NCI-H446 (cell line): ENCODE data around the gene LYPD3.
"Not testable (repeated sequence)": the region's sequence is repeated elsewhere in the genome, so short reads cannot be mapped to it uniquely, and the experiment has no call there.

ENCODE experiments used
- DNase-seq, 2 experiments: peaks; one replicate each; lab custom pipeline; 2025; lab: John Stamatoyannopoulos, UW

Gene LYPD3

DNA sequence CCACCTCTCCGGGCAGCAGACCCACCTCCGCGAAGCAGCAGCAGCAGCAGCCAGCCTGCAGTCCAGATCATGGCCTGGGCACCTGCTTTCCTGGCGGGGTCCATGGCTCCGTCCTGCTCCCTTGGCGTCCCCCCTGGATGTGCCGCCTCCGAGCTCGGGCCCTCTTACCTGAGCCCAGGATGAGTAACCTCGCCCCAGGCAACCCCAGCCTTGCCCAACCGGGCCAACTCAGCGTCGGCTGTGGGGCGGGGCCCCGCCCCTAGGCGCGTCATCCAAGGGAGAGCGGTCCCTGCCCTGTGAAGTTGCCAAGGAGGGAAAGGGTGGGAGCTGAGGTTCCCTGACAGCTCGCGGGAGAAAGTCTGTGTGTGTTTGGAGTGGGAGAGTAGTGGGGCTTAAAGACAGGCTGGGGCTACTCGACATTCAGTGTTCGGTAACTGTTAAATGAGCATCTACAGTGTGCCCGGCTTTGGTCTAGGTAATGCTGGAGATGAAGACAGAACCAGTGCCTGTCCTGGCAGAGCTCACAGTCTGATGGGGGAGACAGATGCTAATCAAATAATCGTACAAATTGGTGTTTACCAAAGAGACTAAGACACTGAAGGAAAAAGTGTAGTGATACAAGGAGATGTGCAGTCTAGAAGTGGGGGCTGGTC, at the start of gene LYPD3:
Gene LYPD3 (minus strand): TSS at position 141 of the 653 bp plus-strand sequence. CDS start 37 bp downstream, at position 104.
- no peak for DNase-seq

DNA sequence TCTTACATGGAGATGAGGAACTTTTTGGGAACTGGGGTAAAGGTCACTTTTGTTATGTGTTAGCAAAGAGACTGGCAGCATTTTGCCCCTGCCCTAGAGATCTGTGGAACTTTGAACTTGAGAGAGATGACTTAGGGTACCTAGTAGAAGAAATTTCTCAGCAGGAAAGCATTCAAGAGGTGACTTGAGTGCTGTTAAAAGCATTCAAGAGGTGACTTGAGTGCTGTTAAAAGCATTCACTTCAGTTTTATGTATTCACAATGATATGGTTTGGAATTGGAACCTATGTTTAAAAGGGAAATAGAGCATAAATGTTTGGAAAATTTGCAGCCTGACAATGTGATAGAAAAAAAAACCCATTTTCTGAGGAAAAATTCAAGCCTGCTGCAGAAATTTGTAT, 47.0 kb upstream of the LYPD3 start:
- not testable (repeated sequence) for DNase-seq

DNA sequence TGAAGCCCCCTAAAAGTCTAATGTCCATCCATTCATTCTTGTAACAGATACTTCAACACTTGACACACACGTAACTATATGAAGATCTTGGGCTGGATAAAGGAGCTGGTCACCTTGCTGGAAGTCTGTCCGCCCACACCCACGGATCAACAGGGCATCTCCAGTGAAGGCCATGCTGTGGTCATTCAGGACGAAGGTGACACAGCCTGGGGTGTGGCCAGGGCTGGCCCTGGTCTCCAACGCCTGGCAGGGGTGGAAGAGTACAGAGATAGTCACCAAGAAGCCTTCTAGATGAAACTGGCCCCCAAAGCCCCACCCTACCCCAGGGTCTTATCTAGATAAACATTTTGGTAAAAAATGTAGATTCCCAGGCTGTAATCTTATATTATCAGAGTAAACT, 45.9 kb upstream of the LYPD3 start:
- DNase-seq = no peak

DNA sequence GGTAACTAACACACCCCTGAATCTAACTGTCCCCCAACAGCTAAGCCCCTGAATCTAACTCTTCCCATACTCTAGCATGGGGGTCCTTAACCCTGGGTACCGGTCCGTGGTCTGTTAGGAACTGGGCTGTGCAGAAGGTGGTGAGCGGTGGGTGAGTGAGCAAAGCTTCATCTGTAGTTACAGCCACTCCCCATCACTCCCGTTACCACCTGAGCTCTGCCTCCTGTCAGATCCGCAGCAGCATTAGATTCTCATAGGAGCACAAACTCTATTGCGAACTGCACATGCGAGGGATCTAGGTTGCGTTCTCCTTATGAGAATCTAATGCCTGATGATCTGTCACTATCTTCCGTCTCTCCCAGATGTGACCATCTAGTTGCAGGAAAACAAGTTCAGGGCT, 45.3 kb upstream of the LYPD3 start:
- no peak for DNase-seq

DNA sequence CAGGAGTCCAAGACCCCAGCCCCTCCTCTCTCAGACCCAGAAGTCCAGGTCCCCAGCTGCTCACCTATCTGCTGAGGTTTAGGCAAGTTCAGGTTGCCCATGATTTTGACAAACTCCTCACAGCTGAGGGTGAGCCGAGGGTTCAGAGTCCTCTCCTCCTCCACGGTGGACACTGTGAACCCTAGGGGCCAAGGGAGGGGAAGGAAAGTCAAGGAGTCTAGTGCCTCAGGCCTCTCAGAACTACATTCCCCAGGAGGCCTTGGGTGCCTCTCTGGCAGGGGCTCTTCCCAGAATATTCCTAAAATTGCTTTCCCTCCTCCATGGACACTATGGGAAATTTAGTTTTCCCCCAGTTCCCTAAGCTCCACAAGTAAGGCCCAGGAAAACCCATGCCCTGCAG, 42.5 kb upstream of the LYPD3 start:
- DNase-seq = no peak

DNA sequence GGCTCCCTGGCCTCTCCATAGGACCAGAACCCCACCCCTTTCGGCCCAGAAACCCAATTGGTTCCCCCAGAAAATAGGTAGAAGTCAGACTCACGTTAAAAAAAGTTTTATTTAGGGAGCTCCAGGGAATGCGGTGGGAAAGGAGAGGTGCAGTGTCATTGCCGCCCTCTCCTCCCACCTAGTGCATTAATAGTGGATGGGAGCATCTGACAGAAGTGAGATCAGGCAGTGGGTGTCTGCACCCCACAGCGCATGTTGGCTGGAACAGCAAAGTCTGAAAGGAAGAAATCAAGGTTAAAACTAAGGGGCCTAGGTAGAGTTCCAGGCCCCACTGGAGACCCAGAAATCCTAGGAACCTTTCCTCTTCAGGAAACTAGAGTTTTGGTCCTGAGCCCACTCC, 41.2 kb upstream of the LYPD3 start:
- DNase-seq = no peak

DNA sequence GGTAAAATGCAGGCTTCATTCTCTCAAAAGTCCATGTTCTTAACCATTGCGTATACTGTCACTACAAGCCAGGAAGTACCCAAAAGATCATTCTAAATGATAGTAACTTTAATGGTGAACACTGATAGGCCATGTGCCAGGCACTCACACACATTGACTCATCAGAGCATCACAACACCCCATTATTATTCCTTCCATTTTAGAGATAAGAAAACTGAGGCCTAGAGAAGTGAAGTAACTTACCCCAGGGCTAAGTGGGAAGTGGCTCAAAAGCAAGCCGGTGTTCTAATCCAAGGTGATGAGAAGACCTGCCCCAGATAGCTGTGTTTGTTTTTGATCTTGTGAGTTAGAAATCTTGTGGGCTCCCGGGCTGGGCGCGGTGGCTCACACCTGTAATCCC, 40.5 kb upstream of the LYPD3 start:
- no peak for DNase-seq

DNA sequence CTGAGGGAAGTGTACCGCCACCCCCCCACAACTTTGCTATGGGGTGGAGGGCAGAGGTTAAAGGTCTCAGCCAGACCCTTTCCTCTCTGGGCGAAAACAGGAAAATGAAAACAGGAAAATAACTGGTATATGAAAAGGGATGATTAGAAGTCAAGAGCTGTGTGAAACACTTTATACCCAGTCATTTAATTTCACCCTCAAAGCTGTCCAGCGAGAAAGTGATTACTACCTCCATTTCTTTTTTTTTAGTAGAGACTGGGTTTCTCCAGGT, 39.7 kb upstream of the LYPD3 start:
- DNase-seq = no peak

DNA sequence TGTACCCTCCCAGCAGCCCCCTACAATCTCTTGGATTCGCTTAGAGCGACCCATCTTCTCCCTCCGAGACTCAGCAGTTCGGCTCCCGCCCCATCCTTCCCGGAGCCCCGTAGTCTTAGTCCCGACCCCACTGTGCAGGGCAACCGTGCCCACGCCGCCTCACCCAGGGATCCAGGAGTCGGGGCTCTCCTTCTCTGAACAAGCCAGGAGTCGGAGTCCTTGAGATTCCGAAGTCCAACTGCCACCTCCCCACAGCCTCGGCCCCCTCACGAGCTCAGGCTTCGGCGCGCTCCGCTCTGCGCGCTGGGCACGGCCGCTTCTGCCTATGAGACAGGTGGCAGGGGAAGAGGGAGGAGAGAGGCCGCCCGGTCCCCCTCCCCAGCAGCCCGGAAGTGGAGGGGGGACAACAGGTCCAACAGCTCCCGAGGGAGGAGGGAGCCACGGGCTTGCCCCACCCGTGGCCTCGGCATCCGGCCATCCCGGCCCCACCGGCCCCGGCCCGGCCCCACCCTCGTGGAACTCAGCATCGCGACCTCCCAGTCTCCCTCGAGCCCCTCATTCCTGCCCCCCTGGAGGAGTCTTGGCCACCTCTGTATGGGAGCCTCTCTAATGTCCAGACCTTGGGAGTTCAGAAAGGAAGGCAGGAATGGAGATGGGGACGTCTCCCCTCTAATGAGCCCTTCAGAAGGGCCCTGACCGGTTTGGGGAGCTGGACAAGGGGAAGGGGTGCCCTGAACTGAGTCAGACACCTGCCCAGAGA, 39.2 kb upstream of the LYPD3 start, which contains the start of gene PHLDB3:
Gene PHLDB3 (minus strand): TSS at position 321 of the 760 bp plus-strand sequence. CDS start 628 bp downstream, outside the sequence.
- DNase-seq = peak in 1 of 2 experiments; percentile 29

DNA sequence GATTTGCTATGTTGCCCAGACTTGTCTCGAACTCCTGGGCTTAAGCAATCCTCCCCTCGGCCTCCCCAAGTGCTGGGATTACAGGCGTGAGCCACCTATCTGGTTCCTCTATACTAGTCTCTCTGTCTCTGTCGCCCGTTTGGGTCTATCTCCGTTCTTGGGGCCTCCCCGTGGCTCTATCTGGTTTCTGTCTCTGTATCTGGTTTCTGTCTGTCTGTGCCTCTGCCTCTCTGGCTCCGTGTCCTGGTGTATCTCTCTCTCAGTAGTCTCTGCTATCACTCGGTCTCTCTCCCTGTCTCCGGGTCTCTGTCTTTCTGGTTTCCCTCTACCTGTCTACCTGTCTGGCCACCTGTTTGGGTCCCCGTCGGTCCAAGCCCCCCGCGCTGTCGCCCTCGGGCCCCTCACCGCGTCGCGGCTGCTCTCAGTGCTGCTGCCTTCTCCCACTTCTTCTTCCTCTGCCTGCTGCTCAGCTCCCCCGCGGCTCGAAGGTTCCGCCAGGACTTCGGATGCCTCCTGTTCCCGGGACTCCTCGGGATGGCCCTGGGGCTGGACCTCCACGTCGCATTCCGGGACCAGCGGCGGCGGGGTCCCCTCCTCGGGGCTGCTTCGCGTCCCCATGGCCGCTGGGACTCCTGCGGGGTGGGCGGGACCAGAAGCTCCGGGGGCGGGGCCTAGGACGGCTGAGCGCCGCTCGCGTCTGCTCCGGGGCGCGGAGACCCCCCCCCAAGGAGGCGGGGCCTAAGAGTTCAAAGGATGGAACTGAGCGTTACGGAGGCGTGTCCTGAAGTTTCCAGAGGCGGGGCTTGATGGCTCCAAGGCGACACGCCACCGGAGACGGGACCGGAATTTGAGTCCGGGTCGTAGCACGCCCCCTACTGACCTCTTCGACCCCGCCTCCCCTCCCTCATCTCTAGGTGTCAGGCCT, 38.4 kb upstream of the LYPD3 start:
- peak; percentile 95 to 97 for DNase-seq

DNA sequence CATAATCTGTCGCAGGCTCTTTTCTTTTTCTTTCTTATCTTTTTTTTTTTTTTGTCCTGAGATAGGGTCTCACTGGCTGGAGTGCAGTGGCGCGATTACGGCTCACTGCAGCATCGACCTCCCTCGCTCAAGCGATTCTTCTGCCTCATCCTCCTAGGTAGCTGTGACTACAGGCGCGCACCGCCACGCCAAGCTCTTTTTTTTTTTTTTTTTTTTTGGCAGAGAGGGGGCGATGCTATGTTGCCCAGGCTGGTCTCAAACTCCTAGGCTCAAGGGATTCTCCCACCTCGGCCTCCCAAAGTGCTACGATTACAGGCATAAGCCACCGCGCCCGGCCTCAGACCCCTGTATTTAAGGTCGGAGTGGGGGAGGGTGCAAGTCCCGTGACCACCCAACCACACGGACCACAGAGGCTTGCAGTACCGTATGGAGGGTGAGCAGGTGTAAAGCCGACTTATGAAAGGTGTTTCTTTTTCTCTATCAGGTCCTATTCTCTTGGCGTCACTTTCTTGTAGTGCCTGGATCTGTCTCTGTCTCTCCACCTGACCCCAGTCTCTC, 37.1 kb upstream of the LYPD3 start:
- no peak for DNase-seq

DNA sequence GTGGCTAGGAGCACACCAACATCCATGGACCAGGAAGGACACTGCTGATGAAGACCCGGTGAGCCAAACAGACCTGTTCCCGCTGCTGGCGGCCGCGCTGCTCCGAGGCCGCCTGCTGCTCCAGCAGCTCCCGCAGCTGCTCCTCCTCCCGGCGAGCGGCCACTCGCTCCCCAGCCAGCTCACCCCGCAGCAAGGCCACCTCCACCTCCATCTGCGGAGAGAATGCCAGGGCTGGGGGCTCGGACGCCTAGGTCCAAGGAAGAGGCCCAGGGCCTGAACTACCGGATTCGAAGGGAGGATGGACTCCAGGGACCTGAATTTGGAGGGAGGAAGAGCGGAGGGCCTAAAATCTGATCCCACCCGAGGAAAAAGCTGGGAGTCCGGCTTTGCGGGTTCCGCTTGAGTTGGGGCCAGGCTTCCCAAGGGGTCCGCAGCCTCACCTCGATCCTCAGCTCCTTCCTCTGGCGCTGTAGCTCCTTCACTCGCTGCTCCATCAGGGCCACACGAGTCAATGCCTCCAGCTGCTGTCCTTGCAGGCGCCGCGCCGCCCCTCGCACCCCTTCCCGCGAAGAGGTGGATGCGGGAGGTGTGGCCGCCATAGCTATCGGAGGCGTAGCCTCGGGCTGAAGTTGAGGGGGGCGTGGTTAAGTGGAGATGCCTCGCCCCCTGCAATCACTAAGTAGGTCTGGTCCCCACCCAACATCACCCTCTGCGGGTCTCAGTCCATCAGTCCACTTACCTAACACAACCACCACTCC, 36.4 kb upstream of the LYPD3 start:
- no peak for DNase-seq

DNA sequence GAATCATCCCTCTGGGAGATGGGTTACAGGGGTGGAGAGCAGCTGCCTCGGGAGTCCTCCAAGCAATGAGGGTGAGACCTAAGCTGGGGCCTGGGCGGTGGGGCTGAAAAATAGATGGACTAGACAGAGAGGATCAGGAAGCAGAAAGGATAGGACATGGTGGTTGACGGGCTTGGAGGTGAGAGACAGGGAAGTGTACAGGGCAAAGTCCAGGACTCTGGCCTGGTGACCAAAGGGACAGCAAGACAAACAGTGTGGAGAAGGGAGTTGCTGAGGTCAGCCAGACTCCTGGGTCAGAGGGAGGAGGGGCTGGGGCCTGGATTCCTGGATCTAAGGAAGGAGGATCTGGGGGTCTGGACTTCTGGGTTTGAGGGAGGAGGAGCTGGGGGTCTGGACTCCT, 33.6 kb upstream of the LYPD3 start:
- no peak for DNase-seq

DNA sequence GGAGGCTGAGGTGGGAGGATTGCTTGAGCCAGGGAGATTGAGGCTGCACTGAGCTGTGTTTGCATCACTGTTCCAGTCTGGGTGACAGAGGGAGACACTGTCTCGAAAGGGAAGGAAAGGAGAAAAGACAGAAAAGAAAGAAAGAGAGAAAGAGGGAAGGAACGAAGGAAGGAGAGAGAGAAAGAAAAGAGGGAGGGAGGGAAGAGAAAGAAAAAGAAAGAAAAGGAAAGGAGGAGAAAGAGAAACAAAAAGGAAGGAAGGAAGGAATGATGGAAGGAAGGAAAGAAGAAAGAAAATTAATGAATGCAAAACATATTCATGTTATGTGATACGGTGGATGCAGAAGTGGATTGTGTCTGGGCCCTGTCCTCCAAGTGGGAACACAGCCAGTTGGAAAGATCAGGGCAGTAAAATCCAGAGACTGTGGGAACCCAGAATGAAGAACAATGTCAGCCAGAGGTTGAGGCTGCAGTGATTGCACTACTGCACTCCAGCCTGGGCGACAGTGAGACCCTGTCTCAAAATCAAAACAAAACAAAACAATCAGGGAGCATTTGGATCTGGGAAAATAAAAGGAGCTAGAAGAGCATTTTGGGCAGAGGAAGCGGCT, 32.9 kb upstream of the LYPD3 start:
- DNase-seq = no peak

DNA sequence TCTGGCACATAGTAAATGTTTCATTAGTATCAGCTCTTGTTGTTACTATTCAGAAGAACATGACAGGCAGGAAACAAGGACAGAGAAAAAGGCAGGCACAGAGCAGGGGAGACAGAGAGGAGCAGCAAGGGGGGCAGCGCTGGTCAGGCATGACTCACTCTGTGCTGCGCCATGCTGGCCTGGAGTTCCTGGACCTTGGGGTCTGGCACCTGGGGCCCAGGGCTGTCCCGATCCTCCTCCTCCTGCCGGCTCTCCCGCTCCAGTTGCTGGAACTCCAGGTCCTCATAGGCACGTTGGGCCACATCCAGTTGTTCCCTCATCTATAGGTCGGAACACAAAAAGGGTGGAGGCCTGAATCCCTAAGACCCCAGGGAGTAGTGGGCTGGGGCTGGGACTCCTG, 31.6 kb upstream of the LYPD3 start:
- DNase-seq = no peak

DNA sequence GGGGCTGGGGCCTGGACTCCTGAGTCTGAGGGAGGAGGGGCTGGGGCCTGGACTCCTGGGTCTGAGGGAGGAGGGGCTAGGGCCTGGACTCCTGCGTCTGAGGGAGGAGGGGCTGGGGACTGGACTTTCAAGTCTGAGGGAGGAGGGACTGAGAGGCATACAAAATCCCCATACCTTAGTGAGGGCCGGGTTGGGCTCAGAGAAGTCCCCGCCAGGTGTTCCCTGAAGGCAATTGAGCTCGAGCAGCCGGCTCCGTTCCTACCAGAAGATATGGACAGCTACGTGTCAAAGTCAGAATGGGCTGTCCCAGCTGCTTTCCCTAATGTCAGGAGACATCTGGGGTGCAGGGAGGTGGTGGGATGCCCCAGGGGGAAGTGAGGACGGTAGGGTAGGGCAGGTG, 29.7 kb upstream of the LYPD3 start:
- DNase-seq = no peak

DNA sequence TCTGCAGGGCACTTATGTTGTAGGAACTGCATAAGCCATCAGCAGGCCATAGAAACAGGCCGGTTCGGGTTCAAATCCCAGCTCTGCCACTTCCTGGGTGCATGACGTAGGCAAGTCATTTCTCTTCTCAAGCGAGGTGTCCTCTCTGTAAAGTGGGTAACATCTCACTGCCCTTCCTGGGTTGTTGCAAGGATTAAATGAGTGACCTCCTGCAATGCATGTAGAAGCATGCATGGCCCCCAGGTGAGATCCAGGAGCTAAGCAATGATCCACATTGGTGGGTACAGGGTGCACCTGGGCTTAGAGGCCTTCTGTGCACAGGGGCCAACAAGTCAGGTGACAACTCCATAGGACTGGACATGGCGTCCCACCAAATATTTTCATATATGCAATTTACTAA, 25.4 kb upstream of the LYPD3 start:
- DNase-seq = no peak

DNA sequence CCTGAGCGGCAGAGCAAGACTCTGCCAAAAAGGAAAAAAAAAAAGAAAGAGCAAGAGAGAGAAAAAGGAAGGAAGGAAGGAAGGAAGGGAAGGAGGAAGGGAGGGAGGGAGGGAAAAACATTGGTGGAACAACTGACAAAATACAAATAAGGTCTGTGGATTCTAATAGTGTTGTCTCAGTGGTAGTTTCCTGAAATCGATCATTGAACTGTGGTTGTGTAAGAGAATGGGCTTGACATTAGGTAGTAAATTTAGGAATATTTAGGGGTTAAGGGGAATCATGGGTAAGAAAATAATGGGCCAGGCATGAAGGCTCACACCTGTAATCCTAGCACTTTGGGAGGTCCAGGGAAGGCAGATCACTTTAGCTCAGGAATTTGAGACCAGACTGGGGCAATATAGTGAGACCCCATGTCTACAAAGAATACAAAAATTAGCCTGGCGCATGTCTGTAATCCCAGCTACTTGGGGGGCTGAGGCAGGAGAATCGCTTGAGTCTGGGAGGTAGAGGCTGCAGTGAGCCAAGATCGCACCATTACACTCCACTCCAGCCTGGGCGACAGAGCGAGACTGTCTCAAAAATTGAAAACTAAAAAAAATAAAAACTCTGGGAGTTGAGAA, 24.7 kb upstream of the LYPD3 start:
- DNase-seq = no peak

DNA sequence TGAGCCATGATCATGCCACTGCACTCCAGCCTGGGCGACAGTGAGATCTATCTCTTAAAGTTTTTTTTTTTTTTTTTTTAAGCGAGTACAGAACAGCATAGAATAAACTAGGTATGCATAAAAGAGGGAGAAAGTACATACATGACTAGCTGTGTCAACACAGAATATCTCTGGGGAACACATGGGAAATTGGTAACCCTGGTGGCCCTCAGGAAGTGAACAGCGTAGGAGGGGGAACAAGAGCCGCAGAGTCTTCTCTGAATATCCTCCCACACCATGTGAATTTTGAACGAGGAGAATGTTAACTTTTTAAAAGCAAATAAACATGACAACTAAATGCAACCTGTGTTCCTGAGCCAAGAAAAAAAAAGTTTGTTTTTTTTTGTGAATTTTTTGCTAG, 23.9 kb upstream of the LYPD3 start:
- no peak for DNase-seq

DNA sequence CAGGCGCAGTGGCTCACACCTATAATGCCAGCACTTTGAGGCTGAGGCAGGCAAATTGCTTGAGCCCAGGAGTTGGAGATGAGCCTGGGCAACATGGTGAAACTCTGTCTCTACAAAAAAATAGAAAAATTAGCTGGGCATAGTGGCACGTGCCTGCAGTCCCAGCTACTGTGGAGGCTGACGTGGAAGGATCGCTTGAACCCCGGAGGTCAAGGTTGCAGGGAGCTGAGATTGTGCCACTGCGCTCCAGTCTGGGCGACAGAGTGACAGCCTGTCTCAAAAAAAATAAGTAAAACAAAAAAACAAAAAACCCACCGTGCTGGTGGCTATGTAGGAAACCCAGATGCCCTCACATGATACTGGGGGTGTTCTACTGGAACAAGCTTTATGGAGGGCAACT, 22.8 kb upstream of the LYPD3 start:
- no peak for DNase-seq

DNA sequence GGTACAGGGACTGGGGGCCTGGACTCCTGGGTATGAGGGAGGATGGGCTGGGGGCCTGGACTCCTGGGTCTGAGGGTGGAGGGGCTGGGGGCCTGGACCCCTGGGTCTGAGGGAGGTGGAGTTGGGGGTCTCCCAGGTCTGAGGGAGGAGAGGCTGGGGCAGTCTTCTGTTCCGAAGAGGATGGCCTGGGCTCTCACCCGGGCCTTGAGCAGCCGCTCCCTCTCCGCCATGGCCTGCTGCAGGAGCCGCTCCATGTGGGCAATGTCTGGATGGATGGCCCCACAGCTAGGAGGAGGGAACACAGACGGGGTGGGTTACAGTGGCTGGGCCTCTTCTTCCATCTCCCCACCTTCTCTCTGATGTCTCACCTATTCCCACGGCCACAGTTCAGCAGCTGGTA, 21.0 kb upstream of the LYPD3 start:
- DNase-seq = no peak
